GM21390 (cell line): ENCODE results near the gene GPC5.

Experiments used
- ATAC-seq: cut with Tn5 transposase; IDR thresholded peaks from one replicate; pipeline ENCODE4 v1.9.1; 2021; ENCODE audit not compliant: unreplicated experiment

Gene GPC5

DNA sequence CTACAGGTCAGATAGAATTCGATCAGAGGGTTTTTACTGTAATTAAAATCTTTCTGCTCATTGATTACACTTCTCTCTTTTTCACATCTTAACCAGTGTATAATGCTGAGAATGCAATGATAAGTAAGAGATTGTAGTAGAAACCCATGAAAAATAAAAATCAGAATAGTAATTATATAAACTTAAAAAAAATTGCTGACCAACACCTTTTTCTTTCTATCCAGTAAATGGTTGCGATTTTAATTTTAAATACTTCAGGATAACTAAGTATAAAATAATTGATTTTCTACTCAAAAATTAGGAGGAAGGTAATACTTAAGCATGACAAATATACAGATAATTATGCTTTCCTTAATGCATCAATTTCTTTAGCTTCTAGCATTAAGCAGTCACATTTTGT is 917.6 kb downstream of the GPC5 start:
- ATAC-seq: no peak

DNA sequence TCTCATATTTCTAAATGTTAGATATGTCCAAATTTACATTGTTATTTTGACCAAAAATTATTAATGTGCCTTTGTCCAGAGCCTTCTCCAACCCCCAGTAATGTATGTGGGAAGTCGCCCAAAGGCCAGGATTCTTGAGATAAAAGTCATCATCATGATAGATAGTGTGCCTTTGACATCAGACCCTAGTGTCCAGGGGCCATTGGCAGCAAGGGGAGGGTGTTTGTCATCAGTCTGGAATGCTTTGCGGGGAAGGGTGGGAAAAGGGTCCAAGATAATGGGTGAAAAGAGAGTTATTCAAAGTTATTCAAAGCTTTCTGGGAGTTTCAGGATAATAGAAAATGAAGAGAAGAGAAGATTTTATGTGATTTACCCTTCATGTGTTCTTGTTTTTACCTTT is 918.6 kb downstream of the GPC5 start:
- ATAC-seq: no peak

DNA sequence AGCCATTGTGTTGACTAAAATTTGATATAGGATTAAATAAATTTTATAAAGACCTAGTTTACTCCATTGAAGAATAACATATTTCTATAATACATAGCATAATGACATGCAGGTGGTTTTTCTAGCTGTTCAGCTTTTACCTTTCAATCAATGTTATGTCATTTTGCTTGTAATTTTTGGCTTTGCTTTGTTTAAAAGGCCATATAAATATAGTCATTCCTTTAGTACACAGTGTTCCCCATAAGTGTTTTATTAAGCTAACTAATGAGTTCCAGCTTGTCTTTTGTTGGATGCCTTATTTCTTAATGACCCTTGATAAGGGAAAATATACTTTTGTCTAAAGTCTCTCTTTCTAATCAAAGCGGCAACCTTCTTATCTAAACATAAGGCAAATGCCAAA is 921.9 kb downstream of the GPC5 start:
- ATAC-seq: no peak

DNA sequence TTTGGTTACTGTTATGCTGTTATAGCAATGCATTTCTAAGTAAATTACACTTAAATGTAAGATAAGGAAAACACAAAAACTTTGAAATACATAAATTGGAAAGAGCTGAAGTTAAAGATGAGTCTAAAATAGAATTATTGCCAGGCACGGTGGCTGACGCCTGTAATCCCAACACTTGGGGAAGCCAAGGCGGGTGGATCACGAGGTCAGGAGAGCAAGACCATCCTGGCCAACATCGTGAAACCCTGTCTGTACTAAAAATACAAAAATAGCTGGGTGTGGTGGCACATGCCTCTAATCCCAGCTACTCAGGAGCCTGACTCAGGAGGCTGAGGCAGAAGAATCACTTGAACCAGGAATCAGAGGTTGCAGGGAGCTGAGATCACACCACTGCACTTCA is 922.8 kb downstream of the GPC5 start:
- no peak for ATAC-seq

DNA sequence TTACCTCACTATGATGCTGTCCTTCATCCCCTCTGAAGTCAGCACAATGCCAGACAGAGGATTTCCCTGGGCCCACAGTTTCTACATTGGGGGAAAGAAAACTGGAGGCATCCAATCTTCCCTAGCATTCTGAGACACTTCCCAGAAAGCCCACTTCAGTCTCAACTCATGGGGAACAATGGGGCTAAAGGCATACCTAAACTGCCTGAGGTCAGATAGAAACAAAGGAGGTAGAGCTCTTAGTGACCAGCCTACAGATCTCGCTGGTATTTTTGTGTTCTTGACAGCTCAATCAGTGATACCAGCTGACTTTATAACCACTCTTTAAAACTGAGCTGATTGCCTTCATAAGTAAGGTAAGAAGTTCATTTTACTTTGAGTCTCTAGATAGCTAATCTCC is 947.2 kb downstream of the GPC5 start:
- ATAC-seq: no peak

DNA sequence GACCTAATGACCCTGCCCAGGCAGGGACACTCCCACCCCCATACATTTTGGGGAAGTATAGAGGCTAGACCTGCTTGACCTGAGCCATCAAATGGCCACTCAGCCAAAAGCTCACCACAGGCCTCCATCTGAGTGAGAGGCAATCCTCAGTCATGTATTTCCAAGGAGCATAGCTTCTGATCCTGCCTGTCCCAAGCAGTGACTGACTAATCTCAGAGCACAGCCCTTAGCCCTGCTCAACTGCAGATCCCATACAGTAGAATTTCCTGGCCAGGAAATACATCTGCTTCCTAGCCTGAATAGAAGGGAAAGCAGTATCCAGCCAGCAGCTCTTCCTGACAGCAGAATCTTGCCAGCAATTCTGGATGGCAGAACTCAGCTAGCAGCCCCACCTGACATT is 947.6 kb downstream of the GPC5 start:
- ATAC-seq: no peak

DNA sequence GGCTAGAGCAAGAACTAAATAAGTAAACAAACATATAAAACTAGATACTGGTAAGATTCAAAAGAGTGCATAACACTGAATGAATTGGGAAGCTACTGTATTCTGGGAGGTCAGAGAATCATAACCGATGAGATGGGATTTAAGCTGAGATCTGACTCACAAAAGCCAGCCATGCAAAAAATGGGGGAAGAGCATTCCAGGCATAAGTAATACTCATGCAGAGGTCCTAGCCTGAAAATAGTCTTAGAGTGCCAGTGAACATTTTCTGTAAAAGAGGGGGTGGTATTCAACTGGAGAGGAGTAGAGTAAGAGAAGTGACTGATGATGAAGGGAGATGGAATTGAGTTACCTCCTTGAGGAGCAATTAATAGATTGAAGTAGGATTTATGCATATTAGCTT is 956.2 kb downstream of the GPC5 start:
- ATAC-seq: no peak

DNA sequence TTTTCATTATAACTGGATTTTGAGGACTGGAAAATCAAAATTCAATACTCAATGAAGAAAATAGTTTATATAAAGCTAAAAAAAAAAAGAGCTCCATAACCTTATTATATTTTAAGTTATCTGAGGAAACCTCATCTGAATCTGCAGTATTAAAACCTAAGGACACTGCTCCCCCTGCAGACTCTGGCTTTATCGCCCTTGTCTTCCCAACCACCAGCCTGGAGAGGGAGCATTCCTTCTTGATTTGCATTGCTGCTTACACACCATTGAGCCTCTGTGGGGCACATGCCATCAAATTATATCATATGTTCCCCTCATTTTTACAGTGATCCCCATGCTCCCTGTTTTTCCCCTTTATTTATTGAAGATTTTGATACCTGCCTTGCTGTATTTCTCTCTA is 956.8 kb downstream of the GPC5 start:
- ATAC-seq: no peak

DNA sequence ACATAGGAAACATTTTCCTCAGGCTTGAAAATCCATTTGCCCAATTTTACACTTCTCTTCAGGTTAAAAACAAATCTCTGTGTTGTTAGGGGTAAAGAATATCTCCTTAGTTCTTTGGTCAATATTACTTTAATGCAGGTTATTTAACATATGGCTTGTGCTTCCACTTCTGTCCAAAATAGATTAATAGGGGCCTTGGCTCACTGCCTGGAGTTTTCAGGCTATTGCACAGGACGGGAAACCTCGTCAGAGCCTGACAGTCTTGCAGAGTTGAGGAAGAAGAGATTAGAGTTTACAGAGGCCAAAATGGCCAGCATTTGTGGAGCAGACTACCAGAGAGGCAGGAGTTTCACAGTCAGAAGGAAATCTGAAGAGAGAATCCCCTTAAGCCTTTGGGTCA is 964.3 kb downstream of the GPC5 start:
- no peak for ATAC-seq

DNA sequence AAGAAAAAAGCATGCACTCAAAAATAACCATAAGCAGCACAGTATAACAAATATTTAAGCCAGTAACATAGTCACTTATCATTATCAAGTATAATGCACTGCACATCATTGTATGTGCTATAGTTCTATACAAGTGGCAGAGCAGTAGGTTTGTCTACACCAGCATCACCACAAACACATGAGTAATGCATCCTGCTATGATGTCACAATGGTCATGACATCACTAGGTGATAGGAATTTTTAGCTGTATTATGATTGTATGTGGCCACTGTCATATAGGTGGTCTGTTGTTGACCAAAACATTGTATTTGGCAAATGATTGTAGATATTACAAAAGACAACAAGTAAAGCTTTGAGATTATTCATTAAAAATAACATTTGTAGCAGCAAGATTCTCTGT is 967.5 kb downstream of the GPC5 start:
- ATAC-seq: no peak

DNA sequence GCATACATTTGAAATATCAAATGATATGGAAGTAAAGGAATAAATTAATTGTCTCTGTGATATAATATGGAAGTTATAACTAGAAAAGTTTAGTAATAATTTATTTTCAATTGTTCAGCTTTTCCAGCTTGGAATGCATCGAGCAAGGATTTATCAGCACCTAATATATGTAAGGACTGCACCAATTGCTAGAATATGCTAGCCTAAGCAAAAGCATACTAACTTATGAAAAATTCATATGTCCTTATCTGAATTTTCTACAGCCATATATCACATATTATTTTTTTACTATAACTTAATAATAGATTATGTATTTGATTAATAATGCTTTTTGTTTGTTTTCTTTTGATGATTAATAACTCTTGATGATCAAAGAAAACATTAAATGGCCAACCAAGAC is 979.0 kb downstream of the GPC5 start:
- no peak for ATAC-seq

DNA sequence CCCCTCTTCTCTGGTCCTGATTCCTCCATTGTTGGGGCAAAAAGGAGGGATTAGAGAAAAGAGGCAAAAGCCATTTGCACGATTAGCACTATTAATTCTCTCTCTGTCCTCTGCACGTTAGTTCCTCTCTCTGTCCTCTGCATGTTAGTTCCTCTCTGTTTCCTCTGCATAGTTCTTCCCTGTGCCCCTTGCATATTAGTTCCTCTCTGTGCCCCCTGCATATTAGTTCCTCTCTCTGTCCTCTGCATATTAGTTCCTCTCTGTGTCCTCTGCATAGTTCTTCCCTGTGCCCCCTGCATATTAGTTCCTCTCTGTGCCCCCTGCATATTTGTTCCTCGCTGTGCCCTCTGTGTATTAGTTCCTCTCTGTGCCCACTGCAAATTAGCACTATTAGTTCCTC is 981.0 kb downstream of the GPC5 start:
- no peak for ATAC-seq

DNA sequence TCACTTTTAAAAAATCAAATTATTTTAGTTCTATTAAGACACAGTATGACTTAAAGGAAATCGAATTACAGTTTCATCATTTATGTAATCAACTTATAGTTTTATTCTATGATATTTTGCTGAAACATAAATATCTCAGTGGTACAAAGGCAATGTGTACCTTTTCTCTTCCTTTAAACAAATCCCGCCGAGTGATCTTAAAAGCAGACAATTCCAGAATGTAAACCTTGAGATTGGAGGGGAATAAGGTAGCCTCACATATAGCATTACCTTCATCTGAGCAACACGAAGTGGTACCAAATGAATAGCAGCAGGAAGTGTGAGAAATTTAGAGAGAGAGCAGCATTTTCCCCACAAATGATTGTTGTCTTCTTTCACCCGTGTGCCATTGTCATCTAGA is 986.0 kb downstream of the GPC5 start:
- ATAC-seq: no peak

DNA sequence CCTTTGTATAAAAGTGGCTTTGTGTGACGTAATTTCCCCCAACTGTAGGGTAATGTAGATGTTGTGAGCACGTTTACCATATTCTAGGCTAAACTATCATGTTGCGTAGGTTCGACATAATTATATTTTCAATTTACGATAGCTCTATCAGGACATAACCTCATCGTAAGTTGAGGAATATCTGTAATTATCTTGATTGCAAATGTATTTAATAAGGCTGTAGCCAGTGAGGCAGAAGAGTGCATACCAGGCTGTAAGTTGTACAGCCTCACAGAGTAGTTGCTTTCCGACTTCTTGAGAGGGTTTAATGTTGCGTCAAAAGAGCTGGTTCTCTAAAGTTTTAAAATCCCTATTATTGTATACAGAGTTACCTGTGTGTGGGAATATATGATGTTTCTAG is 988.8 kb downstream of the GPC5 start:
- no peak for ATAC-seq

DNA sequence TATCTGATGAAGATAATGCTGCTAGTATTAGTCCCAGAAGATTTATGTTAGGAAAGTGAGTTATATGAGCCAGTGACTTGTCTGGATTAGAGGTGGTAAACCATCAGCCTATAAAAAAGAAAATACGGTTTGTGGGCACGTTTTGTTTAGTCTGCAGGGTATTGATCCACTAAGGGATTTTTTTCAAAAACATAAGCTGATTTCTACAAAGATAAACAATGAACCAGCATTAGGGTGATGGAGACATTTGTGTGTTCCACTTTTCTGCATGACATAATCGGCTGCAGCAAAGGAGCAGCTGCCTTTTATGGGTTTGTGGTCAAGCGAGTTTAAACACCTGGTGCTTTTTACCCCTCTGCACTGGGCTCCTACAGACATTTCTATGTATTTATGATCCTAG is 991.8 kb downstream of the GPC5 start:
- no peak for ATAC-seq

DNA sequence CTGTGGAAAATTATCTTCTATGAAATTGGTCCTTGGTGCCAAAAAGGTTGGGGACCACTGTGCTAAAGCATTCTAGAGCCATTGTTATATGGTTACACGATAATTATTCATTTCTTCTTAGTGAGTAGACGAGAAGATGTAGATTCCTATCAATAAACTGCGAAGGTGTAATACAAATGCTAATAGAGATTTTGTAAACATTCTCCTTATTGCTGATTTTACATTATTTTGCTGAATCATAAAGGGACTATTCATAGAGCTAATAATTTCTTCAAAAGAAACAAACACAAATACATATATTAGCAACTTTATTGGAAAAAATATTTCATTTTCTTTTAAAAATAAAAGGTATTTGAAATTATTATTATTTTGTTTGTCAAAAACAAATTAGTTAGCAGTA is 1005.2 kb downstream of the GPC5 start:
- no peak for ATAC-seq

DNA sequence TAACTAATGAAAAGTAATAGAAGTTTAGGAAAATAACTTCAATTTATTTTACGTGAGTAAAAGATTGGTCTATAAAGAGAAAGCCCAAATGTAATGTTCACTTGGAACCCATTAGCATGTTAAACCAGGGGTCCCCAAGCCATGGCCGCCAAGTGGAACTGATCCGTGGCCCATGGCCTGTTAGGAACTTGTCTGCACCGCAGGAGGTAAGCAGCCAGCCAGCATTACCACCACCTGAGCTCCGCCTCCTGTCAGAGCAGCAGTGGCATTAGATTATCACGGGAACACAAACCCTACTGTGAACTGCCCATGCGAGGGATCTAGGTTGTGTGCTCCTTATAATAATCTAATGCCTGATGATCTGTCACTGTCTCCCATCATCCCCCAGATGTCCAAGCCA is 1009.4 kb downstream of the GPC5 start:
- ATAC-seq: no peak

DNA sequence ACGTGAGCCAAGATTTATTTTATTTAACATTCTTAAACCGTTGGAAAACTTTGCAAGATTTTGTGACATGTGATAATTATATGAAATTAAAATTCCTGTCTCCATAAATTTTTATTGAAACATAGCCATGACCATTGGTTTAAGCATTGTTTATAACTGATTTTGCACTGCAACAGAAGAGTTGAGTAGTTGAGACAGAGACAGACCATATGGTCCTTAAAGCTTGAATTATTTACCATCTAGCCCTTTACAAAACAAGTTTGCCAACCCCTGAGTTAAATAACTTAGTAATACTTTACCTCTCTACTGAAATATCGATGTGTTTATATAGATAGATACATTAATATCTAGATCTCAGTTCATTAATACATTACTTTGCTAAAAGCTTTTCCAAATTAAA is 1014.1 kb downstream of the GPC5 start:
- ATAC-seq: no peak

DNA sequence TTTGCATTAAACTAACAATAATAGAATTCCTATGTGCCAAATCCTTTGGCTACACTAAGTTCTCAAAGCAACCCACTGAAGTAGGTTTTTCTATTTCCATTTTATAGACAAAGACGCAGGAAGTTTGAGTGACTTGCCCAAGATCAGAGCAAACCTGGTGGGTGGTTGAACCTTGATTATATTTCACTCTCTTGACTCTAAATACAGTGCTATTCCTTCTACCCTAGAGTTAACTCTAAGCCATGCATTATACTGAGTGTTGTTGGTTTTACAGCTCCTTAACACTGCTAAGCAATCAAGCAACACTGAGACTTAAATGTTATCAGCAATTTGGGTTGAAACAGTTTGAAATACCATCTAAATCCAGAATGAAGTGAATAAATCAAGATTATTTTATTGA is 1014.6 kb downstream of the GPC5 start:
- no peak for ATAC-seq

DNA sequence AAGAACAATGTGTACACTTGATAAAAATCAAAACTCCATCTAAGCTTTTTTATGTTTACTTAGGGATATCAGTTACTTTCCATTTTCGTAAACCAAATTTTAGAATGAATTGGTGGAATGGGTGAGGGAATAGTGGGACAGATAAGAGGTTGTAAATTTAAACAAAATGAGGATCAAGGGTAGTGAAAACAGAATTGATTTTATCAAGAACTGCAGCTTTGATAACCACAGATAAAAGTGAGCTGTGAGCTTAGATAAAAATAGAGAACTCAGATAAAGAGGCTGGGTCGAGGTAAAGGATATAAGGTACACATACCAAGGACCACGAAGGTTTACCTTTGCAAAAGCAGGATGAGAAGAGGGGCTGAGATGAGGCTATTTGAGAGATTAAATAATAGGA is 1015.0 kb downstream of the GPC5 start:
- no peak for ATAC-seq

DNA sequence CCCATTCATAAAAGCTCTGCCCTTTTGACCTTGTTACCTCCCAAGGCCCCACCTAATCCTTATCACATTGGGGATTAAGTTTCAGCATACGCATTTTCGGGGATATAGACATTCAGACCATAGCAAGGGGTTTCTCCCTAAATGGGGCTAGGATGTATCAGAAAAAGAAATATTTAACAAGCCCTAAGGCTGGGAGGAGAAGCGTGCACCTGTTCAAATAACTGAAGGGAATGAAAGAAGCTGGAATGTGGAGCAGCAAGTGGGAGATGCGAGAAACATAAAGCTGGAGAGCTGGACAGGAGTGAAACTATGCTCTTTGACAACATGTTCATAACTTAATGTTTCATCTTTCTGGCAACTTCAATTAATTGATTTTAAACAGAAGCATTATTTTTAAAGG is 1016.4 kb downstream of the GPC5 start:
- no peak for ATAC-seq

DNA sequence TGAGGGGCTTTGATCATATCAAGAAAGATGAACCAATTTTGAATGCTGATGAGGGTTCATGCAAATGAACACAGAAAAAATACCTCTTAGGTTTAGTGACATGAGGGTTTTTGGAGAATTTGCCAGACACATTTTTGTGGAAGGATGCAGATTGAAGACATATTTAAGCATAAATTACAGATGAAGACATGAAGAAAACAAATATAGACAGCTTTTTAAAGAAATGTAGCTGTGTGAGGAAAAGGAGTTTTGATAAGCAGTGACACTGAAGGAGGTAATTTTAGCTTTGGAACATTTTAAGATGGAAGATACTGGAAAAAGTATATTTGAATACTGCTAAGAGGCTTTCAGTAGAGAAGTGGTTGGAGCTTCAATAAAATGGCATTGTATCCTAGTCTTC is 1017.4 kb downstream of the GPC5 start:
- no peak for ATAC-seq

DNA sequence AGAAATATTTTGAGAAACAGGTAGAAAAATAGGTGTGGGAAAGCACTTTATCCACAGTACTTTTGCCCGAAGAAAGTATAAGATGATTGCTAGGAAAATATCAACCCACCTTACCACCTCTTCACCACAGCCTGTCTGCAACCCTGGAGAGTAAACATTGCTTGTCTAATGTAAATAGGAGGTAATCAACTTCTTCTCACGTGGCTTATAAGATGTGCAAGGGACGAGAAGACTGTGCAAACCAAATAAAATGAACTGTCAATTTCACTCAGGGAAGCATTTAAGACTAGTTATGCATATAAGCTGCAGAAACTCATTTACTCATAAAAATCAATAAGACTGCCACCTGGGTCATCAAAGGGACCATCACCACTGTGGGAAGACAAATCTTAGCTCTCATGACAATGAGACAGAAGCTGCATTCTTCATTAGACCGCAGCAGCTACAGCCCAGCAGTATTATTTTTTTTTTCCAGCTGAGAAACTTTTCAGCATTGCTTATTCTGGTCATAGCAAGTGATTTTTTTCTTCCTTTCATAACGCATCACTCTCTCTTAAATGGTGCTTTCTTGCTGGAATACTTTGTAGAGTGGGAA is 1020.5 kb downstream of the GPC5 start:
- ATAC-seq: no peak

DNA sequence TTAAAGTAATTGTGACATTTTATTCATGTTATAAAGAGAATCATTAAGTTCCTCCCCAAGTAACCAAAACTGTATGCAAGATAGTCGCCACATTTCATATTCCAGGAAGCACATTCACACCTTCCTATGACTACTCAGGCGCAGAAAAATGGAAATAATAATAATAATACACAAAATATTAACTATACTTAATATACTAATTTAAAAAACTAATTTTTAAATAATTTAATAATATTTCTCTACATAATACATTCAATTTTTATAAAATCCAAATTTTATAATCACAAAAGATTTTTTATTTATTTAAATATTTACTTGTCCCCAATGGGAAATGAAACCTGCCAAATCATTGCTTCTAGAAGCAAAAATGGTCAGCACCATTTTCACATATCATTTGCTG is 1030.8 kb downstream of the GPC5 start:
- ATAC-seq: no peak
